Activated CD8-positive, alpha-beta memory T cell treated with anti-CD3 and anti-CD28 coated beads, Interleukin-2, amount 50 U/mL, for 1 hour (primary cell): ENCODE measurements around the gene CYTIP.

Experiments
- DNase-seq: peaks from one replicate; pipeline ENCODE4 v3.0.0-alpha.2; 2020; ENCODE audit errors: extremely low read depth

Gene CYTIP

DNA sequence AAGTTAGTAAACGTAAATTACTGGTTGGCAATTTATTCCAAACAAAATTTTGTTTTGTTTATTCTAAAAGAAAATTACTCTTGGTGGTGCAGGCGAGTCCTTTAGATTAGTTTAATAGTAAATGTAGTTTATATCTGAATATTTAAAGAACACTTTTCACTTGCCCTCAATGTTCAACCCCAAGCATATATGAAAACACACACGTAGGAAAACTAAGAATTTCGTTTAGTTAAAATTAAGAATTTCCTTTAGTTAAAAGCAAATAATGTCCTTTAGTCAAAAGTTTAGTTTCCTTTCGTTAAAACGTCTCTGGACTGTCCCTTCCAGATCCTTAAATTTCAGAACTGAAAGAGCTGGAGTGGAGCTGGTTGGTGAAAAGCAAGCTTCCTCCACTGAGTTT is 19.1 kb upstream of the CYTIP start:
- DNase-seq = no peak

- DNase-seq = no peak
Measured at GRCh38 chr2:157460897-157461296, 17.0 kb upstream of the CYTIP start.

DNA sequence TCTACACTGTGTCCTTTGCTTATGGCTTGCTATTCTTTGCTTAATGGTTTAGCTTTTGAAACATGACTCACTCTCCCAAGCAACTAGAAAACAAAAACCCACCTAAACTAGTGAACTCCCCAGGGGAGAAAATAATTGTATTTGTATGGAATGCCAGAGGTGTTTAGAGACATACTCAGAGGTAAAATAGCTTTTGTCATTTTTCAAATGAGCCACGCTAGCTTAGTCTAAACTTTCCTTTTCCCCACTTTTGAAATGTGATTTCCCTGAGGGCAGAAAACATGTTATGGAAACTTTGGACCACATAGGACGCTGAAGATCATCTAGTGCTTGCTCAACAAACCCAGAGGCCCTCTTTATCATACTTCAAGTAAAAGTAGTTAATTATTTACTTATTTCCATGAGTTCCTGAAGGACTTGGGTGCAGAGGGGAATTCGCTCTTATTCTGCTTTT is 16.5 kb upstream of the CYTIP start:
- no peak for DNase-seq

GRCh38 chr2:157459486-157459885 is 15.6 kb upstream of the CYTIP start:
- no peak for DNase-seq

- DNase-seq = no peak
Measured at GRCh38 chr2:157447741-157448140, 3.9 kb upstream of the CYTIP start.

- no peak for DNase-seq
Measured at GRCh38 chr2:157447031-157447430, 3.1 kb upstream of the CYTIP start.

GRCh38 chr2:157444641-157445040 is 752 bp upstream of the CYTIP start:
- no peak for DNase-seq

- no peak for DNase-seq
Measured at GRCh38 chr2:157443090-157443489, 799 bp downstream of the CYTIP start.

GRCh38 chr2:157442636-157443035 is 1.3 kb downstream of the CYTIP start:
- DNase-seq = no peak

DNA sequence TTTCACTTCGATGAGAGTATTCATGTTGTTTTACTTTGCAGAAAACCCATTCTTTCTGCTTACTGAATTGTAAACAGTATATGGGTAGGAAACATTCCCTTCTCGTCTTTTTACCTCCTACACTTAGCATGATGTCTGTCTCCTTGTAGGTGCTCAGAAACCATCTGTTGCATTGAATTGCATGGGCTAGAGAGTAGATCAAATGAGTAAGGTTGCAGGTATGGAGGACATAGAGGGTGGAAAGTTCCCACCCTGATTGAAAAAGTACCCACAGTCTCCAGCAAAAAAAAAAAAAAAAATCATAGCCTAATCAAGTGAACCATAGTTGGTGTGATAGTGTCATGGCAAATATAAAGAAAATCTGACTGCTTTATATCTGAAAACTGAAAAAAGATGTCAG is 1.7 kb downstream of the CYTIP start:
- DNase-seq = no peak

DNA sequence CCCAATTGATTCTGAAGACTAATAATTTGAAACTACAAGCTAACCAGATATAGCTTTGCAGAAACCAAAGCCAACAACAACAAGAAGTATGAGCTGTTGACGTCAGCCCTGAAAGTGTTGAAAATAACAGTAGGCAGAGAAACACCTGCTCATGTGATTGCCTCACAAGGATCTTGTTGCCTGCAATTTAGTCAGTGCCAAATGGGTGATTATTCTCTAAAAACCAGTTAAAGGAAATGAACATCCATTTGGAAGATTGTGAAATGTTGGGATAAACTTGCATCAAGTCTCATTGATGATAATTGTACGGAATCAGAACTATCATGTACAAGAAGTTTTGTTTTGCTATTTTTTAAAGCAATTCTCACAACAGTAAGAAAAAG is 2.8 kb downstream of the CYTIP start:
- peak; percentile 56 for DNase-seq

DNA sequence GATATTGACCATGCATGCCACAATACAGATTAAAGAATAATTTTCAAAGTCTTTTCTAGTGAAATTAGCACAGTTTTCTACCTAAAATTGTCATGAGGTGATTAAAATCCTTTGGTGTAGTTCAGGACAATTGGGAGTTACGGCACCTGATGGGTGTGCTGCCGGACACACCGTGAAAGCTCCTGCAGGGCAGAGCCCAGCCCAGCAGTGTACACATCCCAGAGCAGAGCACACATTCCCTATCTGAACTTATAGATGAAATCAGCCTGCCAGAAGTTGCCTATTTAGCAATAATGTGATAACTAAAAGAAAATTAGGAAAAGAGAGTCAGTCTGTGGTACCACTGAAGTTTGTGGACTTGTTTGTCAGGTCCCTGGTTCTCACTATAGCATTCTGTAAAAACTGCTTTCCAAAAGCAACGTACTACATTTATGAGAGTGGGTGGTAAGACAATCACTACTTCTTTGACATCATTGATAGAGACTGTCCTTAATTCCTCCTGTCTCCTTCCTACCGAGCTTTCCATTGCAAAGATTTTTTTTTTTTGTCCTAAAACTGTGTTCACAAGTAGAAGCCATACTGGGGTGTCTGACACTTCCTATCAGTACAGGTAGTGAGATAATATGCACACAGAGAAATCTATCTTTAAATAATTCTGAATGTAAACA is 3.4 kb downstream of the CYTIP start:
- no peak for DNase-seq

- no peak for DNase-seq
Measured at GRCh38 chr2:157439824-157440186, 4.1 kb downstream of the CYTIP start.

- DNase-seq = no peak
Measured at GRCh38 chr2:157438863-157439823, 4.7 kb downstream of the CYTIP start.

- DNase-seq = no peak
Measured at GRCh38 chr2:157433394-157433793, 10.5 kb downstream of the CYTIP start.

DNA sequence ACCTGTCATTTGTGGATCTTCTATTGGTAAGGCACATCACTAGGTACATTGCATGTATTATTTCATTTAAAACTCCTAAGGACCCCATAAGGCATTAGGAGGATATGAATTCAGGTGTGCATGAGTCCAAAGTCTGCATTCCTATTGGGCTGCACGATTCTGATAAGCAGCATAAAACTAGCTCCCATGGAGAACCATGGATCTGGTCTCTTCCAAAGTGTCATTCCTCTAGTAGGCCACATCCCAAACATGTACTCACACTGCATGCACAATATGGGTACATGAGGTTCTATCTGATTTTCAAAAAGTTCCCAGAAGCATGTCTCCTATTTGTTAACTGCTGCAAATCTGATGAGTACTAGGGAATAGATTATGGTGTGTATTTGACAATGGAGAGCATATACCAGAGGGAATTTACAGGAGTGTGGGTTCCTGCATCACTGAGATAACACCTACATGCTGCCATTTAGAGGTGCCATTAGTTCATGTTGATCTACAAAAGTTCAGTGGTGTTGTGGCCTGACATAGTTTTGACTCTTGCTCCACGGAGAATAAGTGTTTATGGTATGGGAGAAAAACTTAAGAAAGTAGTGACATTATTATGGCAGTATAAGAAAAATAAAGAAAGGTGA is 11.3 kb downstream of the CYTIP start:
- DNase-seq = no peak

DNA sequence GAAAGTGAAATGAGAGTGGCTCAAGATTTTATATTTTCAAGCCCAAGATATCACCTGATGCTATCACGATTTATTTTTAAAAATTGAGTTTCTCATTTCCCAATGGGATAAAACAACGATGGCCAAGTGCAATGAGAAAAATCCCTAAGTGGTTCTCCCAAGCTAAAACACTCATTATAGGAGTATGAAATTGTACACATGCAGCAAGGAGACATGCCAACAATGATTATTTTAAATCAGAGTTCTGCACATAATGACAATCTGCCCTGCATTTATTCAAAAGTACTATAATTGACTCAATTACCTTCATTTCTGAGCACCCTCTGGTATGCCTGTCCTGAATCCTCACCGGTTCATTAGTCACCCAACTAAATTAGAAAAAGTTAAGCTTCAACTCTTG is 12.7 kb downstream of the CYTIP start:
- DNase-seq = no peak

DNA sequence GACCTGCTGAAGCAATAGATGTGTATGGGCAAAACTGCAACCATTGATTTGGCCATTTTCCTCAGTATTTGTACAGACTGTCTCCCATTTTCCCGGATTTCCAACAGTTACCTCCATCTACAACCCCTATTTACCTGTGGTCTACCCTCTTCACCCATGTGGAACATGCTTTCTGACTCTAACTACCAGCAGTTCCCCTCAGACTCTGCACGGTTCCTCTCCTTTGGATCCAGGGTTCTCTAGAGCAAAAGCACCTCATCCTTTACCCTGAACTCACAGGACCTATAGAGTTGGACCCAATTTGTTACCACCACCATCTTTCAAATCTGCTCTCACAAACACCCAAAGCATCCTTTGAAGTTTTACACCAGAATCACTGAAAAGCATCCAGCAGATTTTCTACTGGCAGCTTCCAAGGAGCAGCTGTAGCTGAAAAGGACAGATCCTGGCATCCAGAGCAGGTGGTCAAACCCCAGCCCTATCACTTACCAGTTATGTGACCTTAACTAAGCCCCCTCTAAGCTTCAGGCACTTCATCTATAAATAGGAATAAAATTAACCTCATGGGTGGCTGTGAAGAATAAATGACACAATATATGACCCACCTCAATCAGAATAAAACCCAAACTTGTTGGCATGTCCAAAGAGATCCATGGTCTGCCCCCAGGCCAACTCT is 15.3 kb downstream of the CYTIP start:
- DNase-seq = no peak

- no peak for DNase-seq
Measured at GRCh38 chr2:157427922-157428303, 16.0 kb downstream of the CYTIP start.

- no peak for DNase-seq
Measured at GRCh38 chr2:157427003-157427921, 16.6 kb downstream of the CYTIP start.

- DNase-seq = no peak
Measured at GRCh38 chr2:157426477-157426994, 17.4 kb downstream of the CYTIP start.
